ENCODE measurements around the gene MSI2. TPM values are rescaled to one million over a fixed set of nuclear protein-coding genes. Genes with fewer than 3 reads are reported as not detected.
A peak's percentile ranks its signal among the peaks of the same experiment; 100 is the strongest.

MSI2 gene
- total RNA-seq, 1 donor from 2014 or later = 26.6 TPM

DNA sequence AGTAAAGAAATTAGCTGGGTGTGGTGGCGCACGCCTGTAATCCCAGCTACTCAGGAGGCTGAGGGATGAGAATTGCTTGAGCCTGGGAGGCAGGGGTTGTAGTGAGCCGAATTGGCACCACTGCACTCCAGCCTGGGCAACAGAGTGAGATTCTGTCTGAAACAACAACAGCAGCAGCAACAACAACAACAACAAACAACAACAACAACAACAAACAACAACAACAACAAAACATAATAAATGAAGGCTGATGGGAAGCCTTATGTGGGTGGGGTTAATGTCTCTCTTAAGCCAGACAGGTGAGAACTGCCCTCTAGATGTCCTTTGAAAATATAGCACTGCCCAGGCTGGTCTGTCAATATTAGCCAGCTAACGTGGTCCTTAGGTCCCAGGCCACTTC lies 107.3 kb downstream of the MSI2 start:
- no peak overlapping the region for H3K4me3 ChIP-seq (ENCODE audit: low read depth, low read length)
- TF ChIP-seq CTCF (conservative IDR thresholded peaks at IDR 0.05; ENCODE audit: low read depth, low read length) = no peak
- no peak for DNase-seq (ENCODE audit: low read depth)

GRCh38 chr17:57363998-57364643 lies 107.8 kb downstream of the MSI2 start:
- no peak for DNase-seq (ENCODE audit: low read depth)
- H3K4me3 ChIP-seq (ENCODE audit: low read depth, low read length) = no peak overlapping the region
- no peak for TF ChIP-seq CTCF (conservative IDR thresholded peaks at IDR 0.05; ENCODE audit: low read depth, low read length)

DNA sequence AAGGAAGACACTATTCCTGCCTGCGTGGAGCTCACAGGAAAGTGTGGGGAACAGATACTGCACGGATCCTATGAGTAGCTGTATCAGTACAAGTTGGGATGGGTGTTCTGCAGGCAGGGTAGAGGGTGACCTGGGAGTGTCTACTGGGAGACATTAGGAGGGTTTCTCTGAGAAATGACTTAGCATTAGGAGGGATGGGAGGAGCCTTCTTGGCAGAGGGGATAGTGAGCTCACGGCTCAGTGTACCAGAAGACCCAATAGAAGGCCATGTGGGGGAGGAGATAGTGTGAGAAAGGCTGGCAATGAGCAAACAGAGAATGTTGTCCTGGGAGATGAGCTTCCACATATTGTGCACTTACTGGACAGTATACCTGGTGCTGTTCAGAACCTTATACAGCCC lies 109.1 kb downstream of the MSI2 start:
- no peak for TF ChIP-seq CTCF (conservative IDR thresholded peaks at IDR 0.05; ENCODE audit: low read depth, low read length)
- no peak for DNase-seq (ENCODE audit: low read depth)
- H3K4me3 ChIP-seq (ENCODE audit: low read depth, low read length) = no peak overlapping the region

GRCh38 chr17:57366177-57366557 lies 109.8 kb downstream of the MSI2 start:
- TF ChIP-seq CTCF (conservative IDR thresholded peaks at IDR 0.05; ENCODE audit: low read depth, low read length) = no peak
- DNase-seq (ENCODE audit: low read depth) = no peak
- peak overlapping the region; percentile 4 for H3K4me3 ChIP-seq (ENCODE audit: low read depth, low read length)

DNA sequence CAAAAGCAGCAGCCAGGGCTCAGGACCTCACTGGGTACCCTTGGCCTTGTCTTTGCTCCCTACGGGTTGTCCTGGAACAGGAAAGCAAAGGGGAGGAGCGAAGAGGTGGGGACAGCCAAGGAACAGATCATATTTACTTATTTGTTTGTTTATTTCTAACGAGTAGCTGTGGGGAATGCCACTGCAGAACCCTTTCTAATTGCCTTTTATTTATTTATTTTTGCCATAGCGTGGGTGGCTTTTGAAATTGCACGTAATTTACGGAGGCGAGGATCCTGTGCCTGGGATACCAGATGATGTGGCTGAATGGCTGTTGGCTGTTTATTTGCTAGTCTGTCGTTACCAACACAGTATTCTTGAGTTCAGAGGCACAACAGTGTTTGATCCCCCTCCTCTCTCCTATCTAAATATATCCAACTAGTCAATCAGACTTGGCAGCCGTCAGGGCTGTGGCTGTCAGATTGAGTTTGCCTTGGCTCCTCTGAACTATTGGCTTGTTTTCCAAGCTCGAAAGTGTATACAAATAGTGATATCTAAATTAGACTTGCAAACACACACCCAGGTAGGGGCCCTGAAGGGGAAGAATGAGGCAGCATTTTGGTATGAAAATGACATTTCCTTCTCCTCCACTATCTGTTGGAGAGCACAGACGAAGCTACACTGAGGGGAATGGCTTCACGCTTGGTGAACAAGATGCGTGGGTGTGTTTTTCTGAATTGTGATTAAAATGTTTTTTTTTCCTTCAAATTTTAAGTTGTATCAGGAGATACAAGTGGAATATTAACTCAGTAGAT lies 110.4 kb downstream of the MSI2 start:
- peak overlapping the region; percentile 4 for H3K4me3 ChIP-seq (ENCODE audit: low read depth, low read length)
- DNase-seq (ENCODE audit: low read depth) = no peak
- no peak for TF ChIP-seq CTCF (conservative IDR thresholded peaks at IDR 0.05; ENCODE audit: low read depth, low read length)

- H3K4me3 ChIP-seq (ENCODE audit: low read depth, low read length) = no peak overlapping the region
- DNase-seq (ENCODE audit: low read depth) = no peak
- peak; percentile 4 for TF ChIP-seq CTCF (conservative IDR thresholded peaks at IDR 0.05; ENCODE audit: low read depth, low read length)
Measured at GRCh38 chr17:57368637-57369336, 112.5 kb downstream of the MSI2 start.
